Frontal cortex (tissue), 4 donors: Measurements from ENCODE around the gene LUC7L3. TPM values are rescaled to one million over a fixed set of nuclear protein-coding genes. Genes with fewer than 3 reads are reported as not detected.
"Not testable (repeated sequence)": the region's sequence is repeated elsewhere in the genome, so short reads cannot be mapped to it uniquely, and the experiment has no call there.

ENCODE experiments used
- DNase-seq, 2 donors: peaks; one replicate each; pipeline ENCODE4 v3.0.0; 2012; ENCODE audit warnings: low spot score in 2 of 2
- FAIRE-seq: peaks from 2 replicates; lab custom pipeline; 2012; peaks lifted over from hg19 to GRCh38; lab: Jason Lieb, UNC
- small RNA-seq: library from RNA; depleted of rRNA; stranded (forward); fragments of <200 nt; gene quantifications from one replicate; pipeline ENCODE3, GENCODE V24; 2014
- total RNA-seq: library from RNA; depleted of rRNA; stranded (reverse); fragments of >200 nt; gene quantifications from one replicate; pipeline ENCODE4 v1.2.3, GENCODE V29; 2014
- donor health status: control.
- donor health status: control.
- donor health status: control.

LUC7L3 gene
- total RNA-seq, 1 donor from 2014 or later: 115 TPM

DNA sequence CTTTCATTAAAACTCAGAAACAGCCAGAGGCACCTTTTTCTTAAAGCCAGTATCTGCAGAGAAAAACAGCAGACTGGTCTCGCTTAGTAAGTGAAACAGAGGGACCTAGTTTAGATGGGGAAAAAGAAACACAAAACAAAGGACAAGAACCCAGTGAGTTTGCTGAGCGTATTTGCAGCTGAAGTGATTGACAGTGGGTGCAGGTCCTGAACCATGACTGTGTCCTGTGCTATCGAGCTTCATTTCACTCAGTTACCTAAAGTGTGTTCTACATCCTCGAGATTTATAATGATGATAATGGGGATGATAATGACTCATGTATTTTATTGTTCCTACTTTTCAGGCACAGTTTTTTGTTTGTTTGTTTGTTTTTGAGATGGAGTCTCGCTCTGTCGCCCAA lies 84.3 kb downstream of the LUC7L3 start:
- FAIRE-seq: no peak
- no peak for DNase-seq

DNA sequence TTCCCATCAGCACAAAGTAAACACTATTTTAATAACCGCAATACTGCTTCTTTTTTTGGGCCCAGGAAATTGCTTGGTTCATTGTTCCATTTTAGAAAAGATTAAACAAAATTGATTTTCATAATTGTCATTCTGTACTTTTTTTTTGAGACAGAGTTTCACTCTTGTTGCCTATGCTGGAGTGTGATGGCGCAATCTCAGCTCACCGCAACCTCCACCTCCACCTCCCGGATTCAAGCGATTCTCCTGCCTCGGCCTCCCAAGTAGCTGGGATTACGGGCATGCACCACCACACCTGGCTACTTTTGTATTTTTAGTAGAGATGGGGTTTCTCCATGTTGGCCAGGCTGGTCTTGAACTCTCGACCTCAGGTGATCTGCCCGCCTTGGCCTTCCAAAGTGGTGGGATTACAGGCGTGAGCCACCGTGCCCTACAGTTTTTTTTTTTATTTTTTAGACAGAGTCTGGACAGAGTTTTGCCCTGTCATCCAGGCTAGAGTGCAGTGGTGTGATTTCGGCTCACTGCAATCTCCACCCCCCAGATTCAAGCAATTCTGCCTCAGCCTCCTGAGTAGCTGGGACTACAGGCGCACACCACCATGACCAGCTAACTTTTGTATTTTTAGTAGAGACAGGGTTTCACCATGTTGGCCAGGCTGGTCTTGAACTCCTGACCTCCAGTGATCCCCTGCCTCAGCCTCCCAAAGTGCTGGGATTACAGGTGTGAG lies 85.5 kb downstream of the LUC7L3 start:
- not testable (repeated sequence) for FAIRE-seq, DNase-seq

DNA sequence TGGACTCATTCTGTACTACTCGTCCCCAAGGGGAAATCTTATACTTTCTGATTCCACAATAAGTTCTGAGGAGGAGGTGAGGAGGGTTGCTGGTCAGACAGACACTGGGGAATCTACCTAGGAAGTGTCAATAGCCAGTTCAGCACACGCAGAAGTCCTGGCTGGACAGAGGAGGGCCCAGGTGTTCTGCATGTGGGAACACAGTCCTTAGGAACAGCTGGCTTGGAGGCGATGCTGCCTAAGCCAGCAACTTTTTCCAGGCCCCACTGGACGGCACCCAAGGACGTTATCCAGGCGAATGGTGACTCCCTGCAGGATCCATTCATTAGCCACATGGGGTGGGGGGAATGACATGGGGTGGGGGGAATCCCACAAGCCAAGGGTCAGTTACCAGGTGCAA lies 86.1 kb downstream of the LUC7L3 start:
- DNase-seq (no peak), FAIRE-seq (no peak)

Small RNAs within 50 kb of the gene (small RNA-seq; reads per million reads assigned to genes)
- gene AC005921.1 (not detected), gene MIR8059 (not detected), gene RF00019 (not detected)

Other genes with a start within 250 kb of the LUC7L3 start
- 17.1 TPM for gene RSAD1, start 240.7 kb upstream of the LUC7L3 start, total RNA-seq
- 0.82 TPM for gene MYCBPAP, start 211.2 kb upstream of the LUC7L3 start, total RNA-seq
- gene EPN3, start 186.9 kb upstream of the LUC7L3 start, total RNA-seq: 0.41 TPM
- gene SPATA20, start 172.4 kb upstream of the LUC7L3 start, total RNA-seq: 26.9 TPM
- 7.7 TPM for gene CACNA1G, start 158.9 kb upstream of the LUC7L3 start, total RNA-seq
- gene ABCC3, start 84.7 kb upstream of the LUC7L3 start, total RNA-seq: not detected
- 28.9 TPM for gene ANKRD40, start 11.7 kb upstream of the LUC7L3 start, total RNA-seq
- not detected for gene ANKRD40CL, start 47.9 kb downstream of the LUC7L3 start, total RNA-seq
- 3.7 TPM for gene WFIKKN2, start 116.0 kb downstream of the LUC7L3 start, total RNA-seq
- gene TOB1, start 146.8 kb downstream of the LUC7L3 start, total RNA-seq: 9.4 TPM